HEK293T (cell line): ENCODE measurements around the gene NUDT4.
"Not testable (repeated sequence)": the region's sequence is repeated elsewhere in the genome, so short reads cannot be mapped to it uniquely, and the experiment has no call there.

Experiments
- CTCF ChIA-PET: fragments of 350-600 bp; formaldehyde crosslinking; extraction: SDS; loops from one replicate; lab custom pipeline; 2021; ENCODE audit warnings: antibody characterized with exemption, inconsistent platforms; lab: Yijun Ruan, JAX
- POLR2A ChIA-PET: fragments of 350-600 bp; formaldehyde crosslinking; extraction: SDS; loops from one replicate; lab custom pipeline; 2020; ENCODE audit warnings: antibody characterized with exemption, inconsistent platforms; lab: Yijun Ruan, JAX
- DNase-seq: peaks from one replicate; pipeline ENCODE4 v3.0.0; 2012; ENCODE audit warnings: mixed read lengths; ENCODE audit errors: extremely low spot score
- ARNT ChIP-seq: fragments of 450-650 bp; IDR thresholded peaks from 2 replicates; pipeline ENCODE4 v1.6.1; 2017; ENCODE audit warnings: mild to moderate bottlenecking
- BHLHE40 ChIP-seq: fragments of 450-650 bp; IDR thresholded peaks from 2 replicates; pipeline ENCODE4 v1.6.1; 2016; ENCODE audit warnings: mild to moderate bottlenecking, moderate library complexity, borderline replicate concordance
- CTBP1 ChIP-seq: fragments of 450-650 bp; IDR thresholded peaks from 2 replicates; pipeline ENCODE4 v1.6.1; 2016; ENCODE audit warnings: borderline replicate concordance
- ELF4 ChIP-seq: fragments of 450-650 bp; IDR thresholded peaks from 2 replicates; pipeline ENCODE4 v1.6.1; 2017; ENCODE audit warnings: antibody characterized with exemption
- FOXA1 ChIP-seq: fragments of 450-650 bp; IDR thresholded peaks from 2 replicates; pipeline ENCODE4 v1.6.1; 2016; ENCODE audit warnings: mild to moderate bottlenecking
- FOXK2 ChIP-seq: fragments of 450-650 bp; IDR thresholded peaks from 2 replicates; pipeline ENCODE4 v1.6.1; 2016; ENCODE audit warnings: mild to moderate bottlenecking
- FOXM1 ChIP-seq: fragments of 450-650 bp; IDR thresholded peaks from 2 replicates; pipeline ENCODE4 v1.6.1; 2017; ENCODE audit warnings: mild to moderate bottlenecking, borderline replicate concordance
- HDGF ChIP-seq: fragments of 450-650 bp; IDR thresholded peaks from 2 replicates; pipeline ENCODE4 v1.6.1; 2017; ENCODE audit warnings: antibody characterized with exemption, borderline replicate concordance
- L3MBTL2 ChIP-seq: fragments of 450-650 bp; conservative IDR thresholded peaks from 2 replicates; pipeline ENCODE4 v1.6.1; 2016; ENCODE audit warnings: mild to moderate bottlenecking
- LEF1 ChIP-seq: fragments of 450-650 bp; IDR thresholded peaks from 2 replicates; pipeline ENCODE4 v1.6.1; 2017; ENCODE audit warnings: mild to moderate bottlenecking, borderline replicate concordance
- NFRKB ChIP-seq: fragments of 450-650 bp; IDR thresholded peaks from 2 replicates; pipeline ENCODE4 v1.6.1; 2016; ENCODE audit warnings: mild to moderate bottlenecking, moderate library complexity
- SP1 ChIP-seq: fragments of 450-650 bp; IDR thresholded peaks from 2 replicates; pipeline ENCODE4 v1.6.1; 2017
- SUZ12 ChIP-seq: fragments of 450-650 bp; IDR thresholded peaks from 2 replicates; pipeline ENCODE4 v1.6.1; 2016; ENCODE audit warnings: mild to moderate bottlenecking
- TARDBP ChIP-seq: fragments of 450-650 bp; IDR thresholded peaks from 2 replicates; pipeline ENCODE4 v1.6.1; 2016
- ZNF384 ChIP-seq: fragments of 450-650 bp; IDR thresholded peaks from 2 replicates; pipeline ENCODE4 v1.6.1; 2016
- TF ChIP-seq, protein P1 (sequence below): fragments of 450-650 bp; IDR thresholded peaks from 2 replicates; pipeline ENCODE4 v1.6.1; 2016

The NUDT4 gene

DNA sequence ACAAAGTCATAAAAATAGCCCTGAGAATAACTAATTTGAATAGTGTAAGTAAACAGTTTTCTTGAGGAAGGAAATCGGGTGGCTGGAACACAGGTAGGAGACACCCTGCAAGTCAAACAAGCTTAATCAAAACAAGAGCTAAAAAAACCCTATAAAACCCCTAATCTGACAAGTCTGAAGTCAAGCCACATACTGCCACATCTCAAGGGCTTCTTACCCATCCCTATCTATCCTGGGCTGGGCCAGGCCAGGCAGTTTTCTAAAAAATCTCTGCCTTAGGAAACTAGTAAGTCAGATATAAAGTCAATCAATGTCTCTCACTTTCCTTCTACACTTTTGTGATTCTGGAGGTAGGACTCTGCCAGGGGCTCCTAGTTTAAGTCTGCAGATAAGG lies 48.7 kb downstream of the NUDT4 start:
- ChIA-PET POLR2A (interaction anchor here (1.0 kb wide), 1 partner anchor 16 kb away, joined by 3 read pairs; the partner anchor contains the start of gene UBE2N), CTCF (interaction anchor here (0.5 to 0.6 kb wide), 3 partner anchors 12 to 532 kb away, joined by 3 to 6 read pairs (median 5); no protein-coding TSS in a partner anchor)
- no peak for TF ChIP-seq TARDBP
- TF ChIP-seq L3MBTL2 = no peak
- no peak for TF ChIP-seq LEF1
- TF ChIP-seq, protein P1, sequence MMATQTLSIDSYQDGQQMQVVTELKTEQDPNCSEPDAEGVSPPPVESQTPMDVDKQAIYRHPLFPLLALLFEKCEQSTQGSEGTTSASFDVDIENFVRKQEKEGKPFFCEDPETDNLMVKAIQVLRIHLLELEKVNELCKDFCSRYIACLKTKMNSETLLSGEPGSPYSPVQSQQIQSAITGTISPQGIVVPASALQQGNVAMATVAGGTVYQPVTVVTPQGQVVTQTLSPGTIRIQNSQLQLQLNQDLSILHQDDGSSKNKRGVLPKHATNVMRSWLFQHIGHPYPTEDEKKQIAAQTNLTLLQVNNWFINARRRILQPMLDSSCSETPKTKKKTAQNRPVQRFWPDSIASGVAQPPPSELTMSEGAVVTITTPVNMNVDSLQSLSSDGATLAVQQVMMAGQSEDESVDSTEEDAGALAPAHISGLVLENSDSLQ = no peak
- TF ChIP-seq FOXA1 = no peak
- TF ChIP-seq HDGF = no peak
- TF ChIP-seq FOXM1 = no peak
- DNase-seq = no peak

DNA sequence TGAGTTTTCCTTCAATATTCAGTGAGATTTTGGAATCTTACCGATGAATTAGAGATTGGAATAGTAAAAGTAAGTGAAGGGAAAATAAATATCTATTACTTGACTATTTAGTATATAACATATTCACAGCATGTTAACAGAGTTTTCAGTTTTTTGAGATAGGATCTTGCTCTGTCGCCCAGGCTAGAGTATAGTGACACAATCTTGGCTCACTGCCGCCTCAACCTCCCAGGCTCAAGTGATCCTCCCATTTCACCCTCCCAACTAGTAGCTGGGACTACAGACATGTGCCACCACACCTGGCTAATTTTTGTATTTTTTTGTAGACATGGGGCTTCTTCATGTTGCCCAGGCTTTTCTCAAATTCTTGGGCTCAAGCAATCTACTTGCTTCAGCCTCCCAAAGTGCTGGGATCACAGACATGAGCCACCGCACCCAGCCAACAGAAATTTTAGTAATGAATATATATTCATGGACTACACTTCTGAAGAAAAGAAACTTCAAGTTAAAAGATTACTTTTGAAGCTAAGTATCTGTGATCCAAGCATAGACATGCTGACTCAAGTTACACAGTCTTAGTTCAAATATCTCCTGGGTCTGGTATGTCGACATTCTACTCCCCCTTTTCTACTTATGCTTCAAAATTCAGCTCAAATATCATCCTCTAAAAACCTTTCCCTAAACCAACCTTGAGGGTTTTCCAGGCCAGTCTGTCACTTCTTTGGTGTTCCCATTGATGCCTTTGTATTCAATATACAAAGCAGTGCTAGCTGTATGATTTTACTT lies 50.2 kb downstream of the NUDT4 start:
- no peak for DNase-seq
- ChIA-PET CTCF (interaction anchor here (1.1 kb wide), 1 partner anchor 8 kb away, joined by 7 read pairs; no protein-coding TSS in a partner anchor), POLR2A (interaction anchor here (0.6 to 1.0 kb wide), 2 partner anchors 9 to 17 kb away, joined by 3 read pairs; no protein-coding TSS in a partner anchor)
- TF ChIP-seq ARNT (no peak), TARDBP (no peak), SP1 (no peak), L3MBTL2 (no peak)

DNA sequence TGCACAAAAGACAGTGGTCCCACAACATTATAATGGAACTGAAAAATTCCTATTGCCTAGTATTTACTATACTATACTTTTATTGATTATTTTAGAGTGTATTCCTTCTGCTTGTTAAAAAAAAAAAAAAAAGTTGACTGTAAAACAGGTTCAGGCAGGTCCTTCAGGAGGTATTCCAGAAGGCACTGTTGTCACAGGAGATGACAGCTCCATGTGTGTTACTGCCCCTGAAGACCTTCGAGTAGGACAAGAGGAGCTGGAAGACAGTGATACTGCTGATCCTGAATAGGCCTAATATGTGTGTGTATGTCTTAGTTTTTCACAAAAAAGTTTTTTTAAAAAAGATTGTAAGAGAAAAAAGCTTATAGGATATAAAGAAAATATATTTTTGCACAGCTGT lies 51.7 kb downstream of the NUDT4 start:
- POLR2A ChIA-PET = interaction anchor here (0.9 kb wide), 1 partner anchor 9 kb away, joined by 3 read pairs; no protein-coding TSS in a partner anchor
- CTCF ChIA-PET = interaction anchor here (0.7 kb wide), 1 partner anchor 9 kb away, joined by 3 read pairs; no protein-coding TSS in a partner anchor
- no peak for TF ChIP-seq NFRKB
- no peak for TF ChIP-seq TARDBP
- no peak for DNase-seq

DNA sequence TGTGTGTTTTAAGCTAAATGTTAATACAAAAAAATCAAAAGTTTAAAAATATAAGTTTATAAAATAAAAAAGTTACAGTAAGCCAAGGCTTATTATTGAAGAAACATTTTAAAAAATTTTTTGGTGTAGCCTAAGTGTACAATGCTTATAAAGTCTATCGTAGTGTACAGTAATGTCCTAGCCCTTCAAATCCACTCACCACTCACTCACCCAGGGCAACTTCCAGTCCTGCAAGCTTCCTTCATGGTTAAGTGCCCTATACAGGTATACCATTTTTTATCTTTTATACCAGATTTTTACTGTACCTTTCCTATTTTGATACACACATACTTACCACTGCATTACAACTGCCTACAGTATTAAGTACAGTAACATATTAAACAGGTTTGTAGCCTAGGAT lies 52.1 kb downstream of the NUDT4 start:
- CTCF ChIA-PET = interaction anchor here (0.7 kb wide), 1 partner anchor 10 kb away, joined by 3 read pairs; no protein-coding TSS in a partner anchor
- POLR2A ChIA-PET = interaction anchor here (0.9 kb wide), 1 partner anchor 8 kb away, joined by 3 read pairs; no protein-coding TSS in a partner anchor
- no peak for TF ChIP-seq LEF1
- no peak for TF ChIP-seq FOXA1
- TF ChIP-seq BHLHE40 = no peak
- TF ChIP-seq SUZ12 = no peak
- TF ChIP-seq ELF4 = no peak
- no peak for TF ChIP-seq SP1
- TF ChIP-seq CTBP1 = no peak
- TF ChIP-seq TARDBP = no peak
- no peak for TF ChIP-seq NFRKB
- no peak for TF ChIP-seq FOXK2
- TF ChIP-seq L3MBTL2 = no peak
- TF ChIP-seq, protein P1 = no peak
- TF ChIP-seq ZNF384 = no peak
- TF ChIP-seq HDGF = no peak
- TF ChIP-seq ARNT = no peak
- DNase-seq = no peak

DNA sequence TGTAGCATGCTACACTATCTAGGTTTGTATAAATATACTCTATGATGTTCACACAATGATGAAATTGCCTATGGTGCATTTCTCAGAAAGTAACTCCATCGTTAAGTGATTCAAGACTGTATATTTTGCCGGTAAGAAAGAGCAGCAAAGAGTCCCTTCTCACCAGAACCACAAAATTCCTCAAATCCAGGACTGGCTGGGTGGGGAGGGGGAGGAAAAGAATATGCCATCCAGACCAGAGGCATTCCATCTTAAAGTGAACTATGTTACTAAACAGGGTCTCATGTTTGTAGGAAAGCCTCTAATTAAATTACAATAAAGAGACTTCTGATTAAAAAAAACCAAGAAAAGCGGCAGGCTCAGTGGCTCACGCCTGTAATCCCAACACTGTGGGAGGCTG lies 52.6 kb downstream of the NUDT4 start:
- POLR2A ChIA-PET = no interaction called here
- DNase-seq = no peak
- TF ChIP-seq TARDBP = no peak
- no peak for TF ChIP-seq SP1
- no peak for TF ChIP-seq CTBP1
- no peak for TF ChIP-seq BHLHE40
- TF ChIP-seq FOXM1 = no peak
- TF ChIP-seq ARNT = no peak
- no peak for TF ChIP-seq FOXK2
- no peak for TF ChIP-seq ZNF384
- no peak for TF ChIP-seq FOXA1
- no peak for TF ChIP-seq ELF4
- TF ChIP-seq LEF1 = no peak
- TF ChIP-seq, protein P1 = no peak
- TF ChIP-seq SUZ12 = no peak
- TF ChIP-seq L3MBTL2 = no peak
- no peak for TF ChIP-seq NFRKB
- CTCF ChIA-PET = no interaction called here

DNA sequence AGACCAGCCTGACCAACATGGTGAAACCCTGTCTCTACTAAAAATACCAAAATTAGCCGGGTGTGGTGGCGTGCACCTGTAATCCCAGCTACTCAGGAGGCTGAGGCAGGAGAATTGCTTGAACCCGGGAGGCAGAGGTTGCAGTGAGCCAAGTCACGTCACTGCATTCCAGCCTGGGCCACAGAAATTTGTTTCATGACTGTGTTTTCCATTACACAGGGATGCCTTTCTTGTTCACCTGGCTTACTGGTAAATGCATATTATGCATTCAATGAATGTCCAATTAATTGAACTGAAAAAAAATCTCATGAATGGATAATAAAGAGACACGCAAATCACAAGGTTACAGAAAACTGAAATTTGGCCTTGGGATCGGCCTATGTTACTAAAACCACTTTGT lies 54.3 kb downstream of the NUDT4 start:
- CTCF ChIA-PET, DNase-seq: not testable (repeated sequence)
- POLR2A ChIA-PET = interaction anchor here (0.7 kb wide), 1 partner anchor 10 kb away, joined by 3 read pairs; the partner anchor contains the start of gene UBE2N
